H1 (cell line): ENCODE data around the gene PPP1R3F. TPM values are rescaled to one million over a fixed set of nuclear protein-coding genes. Genes with fewer than 3 reads are reported as not detected.

ENCODE experiments used
- CTCF ChIA-PET: fragments of 300-600 bp; sonication (Branson Sonifier 250); formaldehyde crosslinking; loops from one replicate; lab custom pipeline; 2021; ENCODE audit not compliant: partially characterized antibody; lab: Charles Lee
- POLR2A ChIA-PET: fragments of 300-600 bp; sonication (Branson Sonifier 250); formaldehyde crosslinking; loops from one replicate; lab custom pipeline; 2021; ENCODE audit warnings: inconsistent platforms; ENCODE audit not compliant: partially characterized antibody; lab: Charles Lee
- DNase-seq, 2 experiments: peaks; one replicate each; pipeline versions ENCODE4 v3.0.0 to v3.0.0-alpha.2; 2010 to 2022; ENCODE audit warnings: low spot score in 2 of 2, low read depth in 1 of 2, mixed read lengths in 1 of 2
- FAIRE-seq: peaks from 2 replicates; lab custom pipeline; 2011; peaks lifted over from hg19 to GRCh38; lab: Jason Lieb, UNC
- H2AFZ ChIP-seq: 2 replicates; pipeline ENCODE4 v1.8.1; 2012; ENCODE audit warnings: low read length, inconsistent platforms
- H2AK5ac ChIP-seq: 2 replicates; pipeline ENCODE4 v1.6.1; 2013; ENCODE audit warnings: low read depth, low read length
- H2BK120ac ChIP-seq: replicated peaks from 2 replicates; pipeline ENCODE3; 2013; ENCODE audit warnings: low read depth, low read length, inconsistent platforms
- H2BK12ac ChIP-seq: 2 replicates; pipeline ENCODE4 v1.6.1; 2013; ENCODE audit warnings: low read depth, low read length
- H2BK15ac ChIP-seq: 2 replicates; pipeline ENCODE4 v1.6.1; 2013; ENCODE audit warnings: low read length
- H2BK20ac ChIP-seq: 2 replicates; pipeline ENCODE4 v1.6.1; 2013; ENCODE audit warnings: low read length
- H2BK5ac ChIP-seq: 2 replicates; pipeline ENCODE4 v1.6.1; 2013; ENCODE audit warnings: low read depth, low read length
- H3K14ac ChIP-seq: 2 replicates; pipeline ENCODE4 v1.6.1; 2013; ENCODE audit warnings: inconsistent platforms; ENCODE audit not compliant: insufficient read length
- H3K18ac ChIP-seq: 2 replicates; pipeline ENCODE4 v1.6.1; 2013; ENCODE audit warnings: low read length; ENCODE audit errors: extremely low read depth
- H3K23ac ChIP-seq: 2 replicates; pipeline ENCODE4 v1.6.1; 2013; ENCODE audit warnings: inconsistent platforms; ENCODE audit not compliant: insufficient read length
- H3K23me2 ChIP-seq: 2 replicates; pipeline ENCODE4 v1.6.1; 2013; ENCODE audit warnings: low read depth, low read length
- H3K27ac ChIP-seq: 2 replicates; pipeline ENCODE4 v1.6.1; 2011; ENCODE audit warnings: low read depth, low read length, inconsistent platforms
- H3K27me3 ChIP-seq, 4 experiments: replicated peaks in 1 of 4; 1 replicate in 1 of 4; 2 replicates in 3 of 4; pipeline versions ENCODE4 v1.6.1 to v1.8.1; 2011 to 2013; ENCODE audit warnings: low read length in 3 of 4, mild to moderate bottlenecking in 3 of 4, inconsistent platforms in 2 of 4, mixed read lengths in 2 of 4, moderate library complexity in 1 of 4; ENCODE audit not compliant: control insufficient read depth in 3 of 4, insufficient read depth in 3 of 4; ENCODE audit errors: extremely low read depth in 1 of 4
- H3K36me3 ChIP-seq, 4 experiments: 2 replicates each; pipeline versions ENCODE4 v1.6.1 to v1.8.1; 2011 to 2013; ENCODE audit warnings: mild to moderate bottlenecking in 4 of 4, low read length in 3 of 4, moderate library complexity in 2 of 4, control low read depth in 1 of 4, inconsistent platforms in 1 of 4; ENCODE audit not compliant: insufficient read depth in 4 of 4, control insufficient read depth in 2 of 4
- H3K4ac ChIP-seq: replicated peaks from 2 replicates; pipeline ENCODE3; 2013; ENCODE audit warnings: low read length, low read depth, mixed read lengths, inconsistent platforms; ENCODE audit not compliant: insufficient read length
- H3K4me1 ChIP-seq, 4 experiments: replicated peaks in 1 of 4; 1 replicate in 1 of 4; 2 replicates in 3 of 4; pipeline versions ENCODE4 v1.6.1 to v1.8.1; 2011 to 2013; ENCODE audit warnings: low read length in 3 of 4, inconsistent platforms in 2 of 4, mixed read lengths in 1 of 4; ENCODE audit not compliant: insufficient read depth in 4 of 4, control insufficient read depth in 3 of 4
- H3K4me2 ChIP-seq, 2 experiments: 2 replicates each; pipeline versions ENCODE4 v1.6.1 to v1.8.1; 2011 to 2013; ENCODE audit warnings: low read depth in 2 of 2, low read length in 2 of 2, control low read depth in 1 of 2, inconsistent platforms in 1 of 2, mild to moderate bottlenecking in 1 of 2; ENCODE audit not compliant: insufficient read depth in 1 of 2
- H3K4me3 ChIP-seq, 4 experiments: fragments of 200-600, 300-600 bp in 1 of 4; sonication (generic), shearing (Covaris generic), sonication (Bioruptor Twin) in 1 of 4; 2 replicates each; pipeline versions ENCODE4 v1.5.1 to v1.8.1; 2011 to 2016; ENCODE audit warnings: low read length in 4 of 4, low read depth in 3 of 4, control low read depth in 2 of 4, inconsistent platforms in 2 of 4, mild to moderate bottlenecking in 2 of 4, mixed read lengths in 1 of 4, moderate library complexity in 1 of 4; ENCODE audit not compliant: insufficient read depth in 2 of 4; ENCODE audit errors: extremely low read depth in 1 of 4
- H3K56ac ChIP-seq: replicated peaks from 2 replicates; pipeline ENCODE3; 2013; ENCODE audit warnings: low read depth, mild to moderate bottlenecking, mixed read lengths, low read length, inconsistent platforms; ENCODE audit not compliant: insufficient read length
- H3K79me1 ChIP-seq: 2 replicates; pipeline ENCODE4 v1.6.1; 2013; ENCODE audit warnings: low read depth, low read length, control low read depth
- H3K79me2 ChIP-seq, 2 experiments: 2 replicates each; pipeline versions ENCODE4 v1.6.1 to v1.8.1; 2012 to 2013; ENCODE audit warnings: low read length in 2 of 2, mild to moderate bottlenecking in 2 of 2, inconsistent platforms in 1 of 2; ENCODE audit not compliant: insufficient read depth in 2 of 2, control insufficient read depth in 1 of 2
- H3K9ac ChIP-seq, 4 experiments: replicated peaks in 1 of 4; 1 replicate in 1 of 4; 2 replicates in 3 of 4; pipeline versions ENCODE4 v1.6.1 to v1.8.1; 2011 to 2013; ENCODE audit warnings: low read depth in 3 of 4, low read length in 3 of 4, control low read depth in 2 of 4, mild to moderate bottlenecking in 2 of 4, moderate library complexity in 2 of 4, inconsistent platforms in 1 of 4; ENCODE audit errors: extremely low read depth in 1 of 4
- H3K9me3 ChIP-seq, 2 experiments: 2 replicates each; pipeline versions ENCODE4 v1.6.1 to v1.8.1; 2012 to 2013; ENCODE audit warnings: mild to moderate bottlenecking in 2 of 2, moderate library complexity in 2 of 2, control low read depth in 1 of 2, inconsistent platforms in 1 of 2, low read depth in 1 of 2, low read length in 1 of 2, mixed read lengths in 1 of 2; ENCODE audit not compliant: insufficient read depth in 2 of 2
- H4K20me1 ChIP-seq, 2 experiments: replicated peaks in 1 of 2; 2 replicates each; pipeline versions ENCODE3 to v1.8.1; 2011 to 2013; ENCODE audit warnings: inconsistent platforms in 2 of 2, low read length in 2 of 2, mild to moderate bottlenecking in 1 of 2; ENCODE audit not compliant: insufficient read depth in 2 of 2, control insufficient read depth in 1 of 2
- H4K5ac ChIP-seq: 2 replicates; pipeline ENCODE4 v1.6.1; 2013; ENCODE audit warnings: low read length, low read depth, mixed read lengths, inconsistent platforms; ENCODE audit not compliant: insufficient read length
- H4K8ac ChIP-seq: 2 replicates; pipeline ENCODE4 v1.8.0; 2013; ENCODE audit warnings: mild to moderate bottlenecking, moderate library complexity, low read length, inconsistent platforms; ENCODE audit not compliant: insufficient read depth; ENCODE audit errors: extremely low read depth
- H4K91ac ChIP-seq: replicated peaks from 2 replicates; pipeline ENCODE3; 2013; ENCODE audit warnings: low read length, mixed read lengths, inconsistent platforms; ENCODE audit not compliant: insufficient read length
- CHD2 ChIP-seq: IDR thresholded peaks from 2 replicates; pipeline ENCODE4 v1.6.1; 2012; ENCODE audit warnings: low read length, improper control_type of control experiment
- CREB1 ChIP-seq: IDR thresholded peaks from 2 replicates; pipeline ENCODE4 v1.6.1; 2012; ENCODE audit warnings: inconsistent platforms
- E2F6 ChIP-seq: IDR thresholded peaks from 2 replicates; pipeline ENCODE4 v1.6.1; 2012; ENCODE audit warnings: inconsistent platforms
- GABPA ChIP-seq: IDR thresholded peaks from 2 replicates; pipeline ENCODE4 v1.6.1; 2011; ENCODE audit warnings: mild to moderate bottlenecking, low read length, moderate library complexity, borderline replicate concordance; ENCODE audit not compliant: insufficient read depth
- GTF2F1 ChIP-seq: IDR thresholded peaks from 2 replicates; pipeline ENCODE4 v1.6.1; 2012; ENCODE audit warnings: low read depth, low read length, improper control_type of control experiment, borderline replicate concordance
- JUND ChIP-seq: IDR thresholded peaks from 2 replicates; pipeline ENCODE4 v1.6.1; 2011; ENCODE audit warnings: mild to moderate bottlenecking, improper control_type of control experiment, low read length
- RFX5 ChIP-seq: IDR thresholded peaks from 2 replicates; pipeline ENCODE4 v1.6.1; 2011; ENCODE audit warnings: low read depth, low read length, improper control_type of control experiment, borderline replicate concordance
- RNF2 ChIP-seq: fragments of 200-900, 300-1000 bp; sonication (generic); IDR thresholded peaks from 2 replicates; pipeline ENCODE4 v1.7.1; 2016; ENCODE audit warnings: borderline replicate concordance, low read depth, mild to moderate bottlenecking, antibody characterized with exemption, low read length; ENCODE audit not compliant: poor library complexity, severe bottlenecking; ENCODE audit errors: missing control alignments
- SP2 ChIP-seq: IDR thresholded peaks from 2 replicates; pipeline ENCODE4 v1.6.1; 2012; ENCODE audit warnings: mild to moderate bottlenecking, low read length, inconsistent platforms
- TAF7 ChIP-seq: optimal IDR thresholded peaks from 2 replicates; pipeline ENCODE3; 2011; ENCODE audit warnings: low read depth, mild to moderate bottlenecking, inconsistent platforms, low read length, moderate library complexity, borderline replicate concordance
- TBP ChIP-seq: IDR thresholded peaks from 2 replicates; pipeline ENCODE4 v1.6.1; 2011; ENCODE audit warnings: low read depth, low read length, improper control_type of control experiment
- TCF12 ChIP-seq: IDR thresholded peaks from 2 replicates; pipeline ENCODE4 v1.6.1; 2011; ENCODE audit warnings: low read depth, mild to moderate bottlenecking, low read length
- WGBS, 2 experiments: shearing (Covaris generic) in 1 of 2; methylation state at CpG; one replicate each; pipeline versions ENCODE4 v1.1.6 to v1.1.7; 2013 to 2015; ENCODE audit warnings: low lambda C conversion rate in 2 of 2, mixed read lengths in 2 of 2, inconsistent platforms in 1 of 2, low coverage in 1 of 2, missing lambda C conversion rate in 1 of 2; ENCODE audit not compliant: insufficient replicate concordance in 2 of 2, insufficient coverage in 1 of 2, insufficient read length in 1 of 2; ENCODE audit errors: extremely low coverage in 1 of 2, missing lambda C conversion rate in 1 of 2; 5-methylcytosine and 5-hydroxymethylcytosine counted together
- polyA plus RNA-seq, 7 experiments: library from polyadenylated mRNA; depleted of rRNA in 3 of 7; stranded (reverse) in 5 of 7; unstranded in 2 of 7; fragments of >200 nt in 5 of 7; fragments of 200-250 nt in 2 of 7; gene quantifications; 1 replicate in 5 of 7; 2 replicates in 1 of 7; 4 replicates in 1 of 7; pipeline versions ENCODE4 v1.2.1 to v1.2.3, GENCODE V29; 2011 to 2013; ENCODE audit warnings: missing spikeins in 2 of 7, mixed read lengths in 2 of 7
- total RNA-seq: library from RNA; stranded (reverse); fragmentation: NEBNext Ultra II Directional; extraction: Animal tissue kit (Norgen Biotek cat#: 25700); gene quantifications from 2 replicates; pipeline ENCODE4 v1.2.1, GENCODE V29; 2021

PPP1R3F gene
- total and polyA plus RNA-seq, 2 of the 8 experiments (the other 6 are each of a cell fraction or from before 2014, with no cell fraction given): 5.1 to 6.8 TPM

- Histone ChIP-seq H2BK120ac (no peak overlapping the region), H4K5ac (no peak overlapping the region), H2BK20ac (no peak overlapping the region), H2BK12ac (no peak overlapping the region), H3K79me2 (no peaks in the 10 kb centered on the region), H3K4me2 (no peak overlapping the region), H4K91ac (no peak overlapping the region), H3K79me1 (no peaks in the 10 kb centered on the region), H3K9me3 (no peaks in the 10 kb centered on the region), H3K27ac (no peak overlapping the region), H4K8ac (no peak overlapping the region), H3K36me3 (no peaks in the 10 kb centered on the region), H3K23ac (no peak overlapping the region), H3K23me2 (no peaks in the 10 kb centered on the region), H3K27me3 (no peaks in the 10 kb centered on the region), H3K4ac (no peak overlapping the region), H3K56ac (no peak overlapping the region), H2BK5ac (no peak overlapping the region), H4K20me1 (no peaks in the 10 kb centered on the region), H2AK5ac (no peak overlapping the region), H3K9ac (no peak overlapping the region), H2AFZ (no peak overlapping the region), H3K4me3 (no peak overlapping the region), H2BK15ac (no peak overlapping the region), H3K18ac (no peak overlapping the region), H3K14ac (no peak overlapping the region), H3K4me1 (no peaks in the 10 kb centered on the region)
- FAIRE-seq (no peak), DNase-seq (no peak)
- POLR2A ChIA-PET: interaction anchor here (0.9 to 1.2 kb wide), 3 partner anchors 11 to 26 kb away, joined by 3 to 4 read pairs (median 3); no protein-coding TSS in a partner anchor
- 95% methylated on average over 8 of the region's 17 CpGs; no CpG with 5 or more reads in 1 of the 2 experiments for WGBS, 2 experiments
- CTCF ChIA-PET: interaction anchor here (0.8 to 2.2 kb wide), 2 partner anchors 67 to 68 kb away, joined by 4 to 6 read pairs; no protein-coding TSS in a partner anchor
- no peak for TF ChIP-seq GTF2F1
- no peak for TF ChIP-seq CHD2
- no peak for TF ChIP-seq GABPA
- no peak for TF ChIP-seq CREB1
- no peak for TF ChIP-seq E2F6
- no peak for TF ChIP-seq TAF7
- TF ChIP-seq SP2: no peak
- no peak for TF ChIP-seq RFX5
- TF ChIP-seq RNF2: no peak
- no peak for TF ChIP-seq JUND
- TF ChIP-seq TCF12: no peak
- TF ChIP-seq TBP: no peak
Observed at GRCh38 chrX:49260221-49260985, 9.2 kb upstream of the PPP1R3F start.
